ENCODE results near the gene TKT.

TKT gene

GRCh38 chr3:53227993-53228885 lies 27.6 kb downstream of the TKT start:
- Mint-ChIP-seq H3K27ac (no peak overlapping the region), H3K9me3 (no peaks in the 10 kb centered on the region), H3K4me3 (no peak overlapping the region), H3K4me1 (ENCODE audit: low read depth) (no peaks in the 10 kb centered on the region), H3K27me3 (ENCODE audit: low read depth) (no peaks in the 10 kb centered on the region), H3K36me3 (ENCODE audit: low read depth) (peaks cover 26% of the 10 kb centered on the region)

- H3K9me3 Mint-ChIP-seq = no peaks in the 10 kb centered on the region
- H3K27ac Mint-ChIP-seq = no peak overlapping the region
- H3K36me3 Mint-ChIP-seq (ENCODE audit: low read depth) = peaks cover 21% of the 10 kb centered on the region
- no peaks in the 10 kb centered on the region for H3K4me1 Mint-ChIP-seq (ENCODE audit: low read depth)
- H3K4me3 Mint-ChIP-seq = no peak overlapping the region
- no peaks in the 10 kb centered on the region for H3K27me3 Mint-ChIP-seq (ENCODE audit: low read depth)
Measured at GRCh38 chr3:53226841-53227407, 28.9 kb downstream of the TKT start.

GRCh38 chr3:53226142-53226840 lies 29.5 kb downstream of the TKT start:
- no peaks in the 10 kb centered on the region for H3K27me3 Mint-ChIP-seq (ENCODE audit: low read depth)
- H3K4me3 Mint-ChIP-seq = no peak overlapping the region
- no peaks in the 10 kb centered on the region for H3K9me3 Mint-ChIP-seq
- no peaks in the 10 kb centered on the region for H3K4me1 Mint-ChIP-seq (ENCODE audit: low read depth)
- peaks cover 21% of the 10 kb centered on the region for H3K36me3 Mint-ChIP-seq (ENCODE audit: low read depth)
- H3K27ac Mint-ChIP-seq = no peak overlapping the region

GRCh38 chr3:53225651-53226050 lies 30.2 kb downstream of the TKT start:
- Mint-ChIP-seq H3K36me3 (ENCODE audit: low read depth) (peaks cover 21% of the 10 kb centered on the region), H3K27ac (no peak overlapping the region), H3K27me3 (ENCODE audit: low read depth) (no peaks in the 10 kb centered on the region), H3K4me3 (no peak overlapping the region), H3K9me3 (no peaks in the 10 kb centered on the region), H3K4me1 (ENCODE audit: low read depth) (no peaks in the 10 kb centered on the region)

- Mint-ChIP-seq H3K9me3 (no peaks in the 10 kb centered on the region), H3K27me3 (ENCODE audit: low read depth) (no peaks in the 10 kb centered on the region), H3K4me3 (no peak overlapping the region), H3K4me1 (ENCODE audit: low read depth) (no peaks in the 10 kb centered on the region), H3K27ac (no peak overlapping the region), H3K36me3 (ENCODE audit: low read depth) (peaks cover 19% of the 10 kb centered on the region)
Measured at GRCh38 chr3:53225181-53225580, 30.6 kb downstream of the TKT start.

- Mint-ChIP-seq H3K9me3 (no peaks in the 10 kb centered on the region), H3K36me3 (ENCODE audit: low read depth) (peaks cover 17% of the 10 kb centered on the region), H3K4me3 (no peak overlapping the region), H3K4me1 (ENCODE audit: low read depth) (peaks cover 4% of the 10 kb centered on the region), H3K27me3 (ENCODE audit: low read depth) (no peaks in the 10 kb centered on the region), H3K27ac (no peak overlapping the region)
Measured at GRCh38 chr3:53224536-53224935, 31.3 kb downstream of the TKT start.

GRCh38 chr3:53224026-53224425 lies 31.8 kb downstream of the TKT start:
- Mint-ChIP-seq H3K27me3 (ENCODE audit: low read depth) (no peaks in the 10 kb centered on the region), H3K9me3 (no peaks in the 10 kb centered on the region), H3K36me3 (ENCODE audit: low read depth) (peaks cover 15% of the 10 kb centered on the region), H3K27ac (no peak overlapping the region), H3K4me3 (no peak overlapping the region), H3K4me1 (ENCODE audit: low read depth) (peaks cover 4% of the 10 kb centered on the region)

GRCh38 chr3:53223541-53223966 lies 32.3 kb downstream of the TKT start:
- H3K4me1 Mint-ChIP-seq (ENCODE audit: low read depth) = peaks cover 4% of the 10 kb centered on the region
- H3K9me3 Mint-ChIP-seq = no peaks in the 10 kb centered on the region
- no peak overlapping the region for H3K27ac Mint-ChIP-seq
- H3K27me3 Mint-ChIP-seq (ENCODE audit: low read depth) = no peaks in the 10 kb centered on the region
- no peak overlapping the region for H3K4me3 Mint-ChIP-seq
- H3K36me3 Mint-ChIP-seq (ENCODE audit: low read depth) = peaks cover 11% of the 10 kb centered on the region

GRCh38 chr3:53223025-53223424 lies 32.8 kb downstream of the TKT start:
- no peak overlapping the region for H3K27ac Mint-ChIP-seq
- peaks cover 4% of the 10 kb centered on the region for H3K4me1 Mint-ChIP-seq (ENCODE audit: low read depth)
- H3K9me3 Mint-ChIP-seq = no peaks in the 10 kb centered on the region
- no peak overlapping the region for H3K4me3 Mint-ChIP-seq
- H3K27me3 Mint-ChIP-seq (ENCODE audit: low read depth) = no peaks in the 10 kb centered on the region
- H3K36me3 Mint-ChIP-seq (ENCODE audit: low read depth) = peaks cover 9% of the 10 kb centered on the region

GRCh38 chr3:53222183-53222901 lies 33.5 kb downstream of the TKT start:
- Mint-ChIP-seq H3K4me1 (ENCODE audit: low read depth) (peaks cover 4% of the 10 kb centered on the region), H3K27me3 (ENCODE audit: low read depth) (no peaks in the 10 kb centered on the region), H3K9me3 (no peaks in the 10 kb centered on the region), H3K27ac (peak overlapping the region; percentile 34), H3K4me3 (no peak overlapping the region), H3K36me3 (ENCODE audit: low read depth) (peaks cover 8% of the 10 kb centered on the region)

- Mint-ChIP-seq H3K27ac (no peak overlapping the region), H3K4me3 (no peak overlapping the region), H3K27me3 (ENCODE audit: low read depth) (no peaks in the 10 kb centered on the region), H3K4me1 (ENCODE audit: low read depth) (peaks cover 4% of the 10 kb centered on the region), H3K36me3 (ENCODE audit: low read depth) (peaks cover 7% of the 10 kb centered on the region), H3K9me3 (no peaks in the 10 kb centered on the region)
Measured at GRCh38 chr3:53221827-53222182, 34.0 kb downstream of the TKT start.

- Mint-ChIP-seq H3K27ac (no peak overlapping the region), H3K27me3 (ENCODE audit: low read depth) (no peaks in the 10 kb centered on the region), H3K36me3 (ENCODE audit: low read depth) (peaks cover 7% of the 10 kb centered on the region), H3K4me3 (no peak overlapping the region), H3K4me1 (ENCODE audit: low read depth) (peaks cover 4% of the 10 kb centered on the region), H3K9me3 (no peaks in the 10 kb centered on the region)
Measured at GRCh38 chr3:53221345-53221744, 34.5 kb downstream of the TKT start.

GRCh38 chr3:53219895-53220483 lies 35.8 kb downstream of the TKT start:
- no peak overlapping the region for H3K4me3 Mint-ChIP-seq

GRCh38 chr3:53218131-53218530 lies 37.7 kb downstream of the TKT start:
- Mint-ChIP-seq H3K36me3 (ENCODE audit: low read depth) (no peaks in the 10 kb centered on the region), H3K4me3 (no peak overlapping the region), H3K27ac (no peak overlapping the region), H3K4me1 (ENCODE audit: low read depth) (peaks cover 4% of the 10 kb centered on the region), H3K9me3 (no peaks in the 10 kb centered on the region), H3K27me3 (ENCODE audit: low read depth) (peaks cover 5% of the 10 kb centered on the region)

More at GRCh38 chr3:53219895-53220483, 35.8 kb downstream of the TKT start:
- H3K27me3 Mint-ChIP-seq (ENCODE audit: low read depth) = peaks cover 5% of the 10 kb centered on the region
- no peaks in the 10 kb centered on the region for H3K9me3 Mint-ChIP-seq
- peaks cover 4% of the 10 kb centered on the region for H3K4me1 Mint-ChIP-seq (ENCODE audit: low read depth)
- H3K27ac Mint-ChIP-seq = no peak overlapping the region
- peaks cover 2% of the 10 kb centered on the region for H3K36me3 Mint-ChIP-seq (ENCODE audit: low read depth)

Measured in T-helper 1 cell treated with Interleukin-12 subunit alpha and Interleukin-12 subunit beta and Interleukin-4 antibody, amounts not matched to agents 30 μg/mL and 1 μg/mL, for 36 hours (primary cell).